Activated T-cell treated with anti-CD3 and anti-CD28 coated beads, Interleukin-2, amount 50 U/mL, for 24 hours (primary cell): ENCODE results near the gene LCMT2.
A peak's percentile ranks its signal among the peaks of the same experiment; 100 is the strongest.
"Not testable (repeated sequence)": the region's sequence is repeated elsewhere in the genome, so short reads cannot be mapped to it uniquely, and the experiment has no call there.

ENCODE experiments used
- DNase-seq: peaks from one replicate; pipeline ENCODE4 v3.0.0-alpha.2; 2020
- H3K27ac Mint-ChIP-seq: 2 replicates; pipeline ENCODE4 v1.8.0; 2020; ENCODE audit warnings: mild to moderate bottlenecking, mixed read lengths
- H3K27me3 Mint-ChIP-seq: 2 replicates; pipeline ENCODE4 v1.8.0; 2020; ENCODE audit warnings: mixed read lengths
- H3K36me3 Mint-ChIP-seq: 2 replicates; pipeline ENCODE4 v1.8.0; 2020; ENCODE audit warnings: low read depth, mixed read lengths
- H3K4me1 Mint-ChIP-seq: 2 replicates; pipeline ENCODE4 v1.8.0; 2020; ENCODE audit warnings: low read depth, mixed read lengths
- H3K4me3 Mint-ChIP-seq: 2 replicates; pipeline ENCODE4 v1.8.0; 2020; ENCODE audit warnings: mild to moderate bottlenecking, moderate library complexity, mixed read lengths
- H3K9me3 Mint-ChIP-seq: 2 replicates; pipeline ENCODE4 v1.8.0; 2020; ENCODE audit warnings: mixed read lengths

The LCMT2 gene

GRCh38 chr15:43292375-43293078 lies 37.8 kb downstream of the LCMT2 start:
- H3K9me3 Mint-ChIP-seq = no peaks in the 10 kb centered on the region
- no peak overlapping the region for H3K4me3 Mint-ChIP-seq
- peaks cover 50% of the 10 kb centered on the region for H3K27me3 Mint-ChIP-seq
- H3K27ac Mint-ChIP-seq = no peak overlapping the region
- peaks cover 5% of the 10 kb centered on the region for H3K4me1 Mint-ChIP-seq
- H3K36me3 Mint-ChIP-seq = no peaks in the 10 kb centered on the region
- DNase-seq = no peak

GRCh38 chr15:43289656-43290055 lies 40.7 kb downstream of the LCMT2 start:
- H3K4me3 Mint-ChIP-seq, H3K27ac Mint-ChIP-seq, H3K9me3 Mint-ChIP-seq, H3K36me3 Mint-ChIP-seq, DNase-seq, H3K4me1 Mint-ChIP-seq: not testable (repeated sequence)
- peaks cover 31% of the 10 kb centered on the region for H3K27me3 Mint-ChIP-seq

GRCh38 chr15:43287254-43287653 lies 43.1 kb downstream of the LCMT2 start:
- no peak for DNase-seq
- Mint-ChIP-seq H3K36me3 (no peaks in the 10 kb centered on the region), H3K9me3 (no peaks in the 10 kb centered on the region), H3K27ac (no peak overlapping the region), H3K4me1 (peaks cover 2% of the 10 kb centered on the region), H3K4me3 (no peak overlapping the region), H3K27me3 (peaks cover 10% of the 10 kb centered on the region)

GRCh38 chr15:43286074-43286473 lies 44.3 kb downstream of the LCMT2 start:
- Mint-ChIP-seq H3K9me3 (no peaks in the 10 kb centered on the region), H3K36me3 (no peaks in the 10 kb centered on the region), H3K27ac (no peak overlapping the region), H3K4me3 (no peak overlapping the region), H3K4me1 (peaks cover 2% of the 10 kb centered on the region), H3K27me3 (peaks cover 5% of the 10 kb centered on the region)
- no peak for DNase-seq

- Mint-ChIP-seq H3K36me3 (no peaks in the 10 kb centered on the region), H3K9me3 (no peaks in the 10 kb centered on the region), H3K4me3 (no peak overlapping the region), H3K4me1 (peaks cover 2% of the 10 kb centered on the region), H3K27me3 (peaks cover 5% of the 10 kb centered on the region), H3K27ac (no peak overlapping the region)
- DNase-seq = no peak
Observed at GRCh38 chr15:43285609-43286037, 44.8 kb downstream of the LCMT2 start.

- Mint-ChIP-seq H3K9me3 (no peaks in the 10 kb centered on the region), H3K4me1 (peaks cover 2% of the 10 kb centered on the region), H3K4me3 (no peak overlapping the region), H3K27me3 (peaks cover 5% of the 10 kb centered on the region), H3K27ac (no peak overlapping the region), H3K36me3 (no peaks in the 10 kb centered on the region)
- DNase-seq = no peak
Observed at GRCh38 chr15:43283526-43283925, 46.8 kb downstream of the LCMT2 start.

- Mint-ChIP-seq H3K36me3 (no peaks in the 10 kb centered on the region), H3K4me3 (no peak overlapping the region), H3K27ac (no peak overlapping the region), H3K4me1 (peaks cover 2% of the 10 kb centered on the region), H3K9me3 (no peaks in the 10 kb centered on the region), H3K27me3 (no peaks in the 10 kb centered on the region)
- no peak for DNase-seq
Observed at GRCh38 chr15:43281926-43282602, 48.3 kb downstream of the LCMT2 start.

- H3K4me3 Mint-ChIP-seq = no peak overlapping the region
Observed at GRCh38 chr15:43280996-43281395, 49.4 kb downstream of the LCMT2 start.

GRCh38 chr15:43279496-43279895 lies 50.9 kb downstream of the LCMT2 start:
- Mint-ChIP-seq H3K27ac (no peak overlapping the region), H3K9me3 (no peaks in the 10 kb centered on the region), H3K4me3 (no peak overlapping the region), H3K4me1 (no peaks in the 10 kb centered on the region), H3K36me3 (no peaks in the 10 kb centered on the region), H3K27me3 (peaks cover 3% of the 10 kb centered on the region)
- peak; percentile 26 for DNase-seq

More at GRCh38 chr15:43280996-43281395, 49.4 kb downstream of the LCMT2 start:
- H3K27me3 Mint-ChIP-seq = no peaks in the 10 kb centered on the region
- no peak overlapping the region for H3K27ac Mint-ChIP-seq
- DNase-seq = no peak
- no peaks in the 10 kb centered on the region for H3K9me3 Mint-ChIP-seq
- no peaks in the 10 kb centered on the region for H3K36me3 Mint-ChIP-seq
- H3K4me1 Mint-ChIP-seq = peaks cover 2% of the 10 kb centered on the region

- H3K4me3 Mint-ChIP-seq = no peak overlapping the region
- H3K4me1 Mint-ChIP-seq = no peaks in the 10 kb centered on the region
- H3K27me3 Mint-ChIP-seq = peaks cover 8% of the 10 kb centered on the region
- no peak overlapping the region for H3K27ac Mint-ChIP-seq
- H3K36me3 Mint-ChIP-seq = no peaks in the 10 kb centered on the region
- no peaks in the 10 kb centered on the region for H3K9me3 Mint-ChIP-seq
- no peak for DNase-seq
Observed at GRCh38 chr15:43278869-43279268, 51.5 kb downstream of the LCMT2 start.

GRCh38 chr15:43277901-43278300 lies 52.5 kb downstream of the LCMT2 start:
- H3K36me3 Mint-ChIP-seq = no peaks in the 10 kb centered on the region
- H3K27me3 Mint-ChIP-seq = peaks cover 13% of the 10 kb centered on the region
- DNase-seq = no peak
- H3K9me3 Mint-ChIP-seq = no peaks in the 10 kb centered on the region
- no peaks in the 10 kb centered on the region for H3K4me1 Mint-ChIP-seq
- H3K4me3 Mint-ChIP-seq = no peak overlapping the region
- H3K27ac Mint-ChIP-seq = no peak overlapping the region

- no peaks in the 10 kb centered on the region for H3K36me3 Mint-ChIP-seq
- peaks cover under 1% of the 10 kb centered on the region for H3K9me3 Mint-ChIP-seq
- H3K4me1 Mint-ChIP-seq = no peaks in the 10 kb centered on the region
- peaks cover 13% of the 10 kb centered on the region for H3K27me3 Mint-ChIP-seq
- H3K27ac Mint-ChIP-seq = no peak overlapping the region
- no peak for DNase-seq
- no peak overlapping the region for H3K4me3 Mint-ChIP-seq
Observed at GRCh38 chr15:43277231-43277823, 53.0 kb downstream of the LCMT2 start.

GRCh38 chr15:43276563-43277200 lies 53.7 kb downstream of the LCMT2 start:
- Mint-ChIP-seq H3K4me1 (no peaks in the 10 kb centered on the region), H3K27ac (no peak overlapping the region), H3K36me3 (no peaks in the 10 kb centered on the region), H3K4me3 (no peak overlapping the region), H3K27me3 (peaks cover 13% of the 10 kb centered on the region), H3K9me3 (peaks cover 3% of the 10 kb centered on the region)
- DNase-seq = no peak

- H3K27ac Mint-ChIP-seq = no peak overlapping the region
- no peaks in the 10 kb centered on the region for H3K36me3 Mint-ChIP-seq
- H3K27me3 Mint-ChIP-seq = peaks cover 13% of the 10 kb centered on the region
- peaks cover 3% of the 10 kb centered on the region for H3K9me3 Mint-ChIP-seq
- no peak overlapping the region for H3K4me3 Mint-ChIP-seq
- H3K4me1 Mint-ChIP-seq = no peaks in the 10 kb centered on the region
- DNase-seq = no peak
Observed at GRCh38 chr15:43275740-43276562, 54.4 kb downstream of the LCMT2 start.
